ENCODE data around the gene PON1.

The PON1 gene

DNA sequence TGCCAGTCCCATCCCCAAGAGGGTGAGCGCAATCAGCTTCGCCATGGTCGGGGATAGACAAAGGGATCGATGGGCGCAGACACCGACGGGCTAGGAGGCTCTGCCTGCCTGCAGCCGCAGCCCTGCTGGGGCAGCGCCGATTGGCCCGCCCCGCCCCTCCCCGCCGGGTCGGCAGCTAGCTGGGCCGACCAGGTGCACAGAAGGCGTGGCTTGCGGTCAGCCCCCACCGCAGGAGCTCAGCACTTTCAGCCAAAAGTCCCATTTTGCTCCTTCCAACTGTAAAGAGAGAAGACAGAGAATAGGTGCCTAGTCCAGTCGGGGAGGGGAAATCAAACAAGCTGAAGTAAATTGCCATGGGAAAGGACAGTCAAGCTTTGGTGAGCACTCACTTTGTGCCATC is at the start of gene PON1:
Gene PON1 (minus strand): TSS at position 102 of the 400 bp plus-strand sequence. CDS start 57 bp downstream, at position 45.
- Histone ChIP-seq H3K27me3 (ENCODE audit: control insufficient read depth, insufficient read depth, low read length) (no peaks in the 10 kb centered on the region), H3K9ac (ENCODE audit: low read length) (no peak within 1 kb of the TSS), H3K4me3 (ENCODE audit: low read length) (no peak within 1 kb of the TSS), H3K4me1 (ENCODE audit: control insufficient read depth, low read depth, low read length) (no peaks in the 10 kb centered on the region), H3K9me3 (ENCODE audit: control insufficient read depth, low read depth, low read length) (no peaks in the 10 kb centered on the region), H3K36me3 (ENCODE audit: control insufficient read depth, low read depth, low read length) (no peaks in the 10 kb centered on the region), H3K27ac (ENCODE audit: low read length) (no peak within 1 kb of the TSS)

DNA sequence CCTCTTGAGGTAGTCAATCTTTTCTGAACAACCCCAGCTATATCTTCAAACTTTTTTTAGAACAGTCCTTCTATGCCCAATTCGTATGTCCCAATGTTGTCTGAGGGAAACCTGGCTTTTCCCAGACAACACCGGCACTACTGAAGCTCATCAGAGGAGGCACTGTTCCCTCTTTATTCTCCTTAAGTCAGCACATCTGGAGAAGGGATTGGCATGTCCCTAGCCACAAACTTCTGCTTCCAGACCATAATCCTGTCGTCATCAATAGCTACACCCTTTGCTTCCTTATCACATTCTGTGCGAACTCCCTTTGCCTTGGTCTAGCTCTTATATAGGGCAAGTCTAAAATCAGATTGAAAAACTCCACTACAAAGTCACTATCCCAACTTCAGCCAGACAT is 49.0 kb upstream of the PON1 start:
- H3K9ac ChIP-seq (ENCODE audit: low read length) = no peak overlapping the region
- H3K27ac ChIP-seq (ENCODE audit: low read length) = no peak overlapping the region
- H3K36me3 ChIP-seq (ENCODE audit: control insufficient read depth, low read depth, low read length) = no peaks in the 10 kb centered on the region
- H3K9me3 ChIP-seq (ENCODE audit: control insufficient read depth, low read depth, low read length) = no peaks in the 10 kb centered on the region
- H3K27me3 ChIP-seq (ENCODE audit: control insufficient read depth, insufficient read depth, low read length) = no peaks in the 10 kb centered on the region
- no peak overlapping the region for H3K4me3 ChIP-seq (ENCODE audit: low read length)
- no peaks in the 10 kb centered on the region for H3K4me1 ChIP-seq (ENCODE audit: control insufficient read depth, low read depth, low read length)

DNA sequence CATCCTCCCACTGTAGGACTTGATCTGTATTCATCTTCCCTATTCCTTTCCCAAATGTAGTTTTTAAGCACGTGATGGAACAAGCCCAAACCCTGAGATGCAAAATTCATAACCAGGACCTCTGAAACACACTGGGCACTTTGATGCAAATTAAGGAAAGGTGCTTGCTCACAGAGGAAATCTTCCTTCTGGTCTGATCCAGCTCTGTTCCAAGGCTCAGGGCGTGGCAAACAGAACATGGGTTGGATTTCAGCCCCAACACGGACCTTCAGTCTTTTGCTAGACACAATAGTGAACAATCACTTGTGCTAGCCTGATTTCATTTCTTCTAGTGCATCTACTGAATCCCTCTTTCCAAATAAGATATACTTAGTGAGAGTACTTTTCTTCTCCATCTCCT is 43.9 kb upstream of the PON1 start:
- H3K27ac ChIP-seq (ENCODE audit: low read length) = no peak overlapping the region
- H3K4me1 ChIP-seq (ENCODE audit: control insufficient read depth, low read depth, low read length) = no peaks in the 10 kb centered on the region
- no peaks in the 10 kb centered on the region for H3K27me3 ChIP-seq (ENCODE audit: control insufficient read depth, insufficient read depth, low read length)
- no peaks in the 10 kb centered on the region for H3K9me3 ChIP-seq (ENCODE audit: control insufficient read depth, low read depth, low read length)
- no peak overlapping the region for H3K9ac ChIP-seq (ENCODE audit: low read length)
- no peaks in the 10 kb centered on the region for H3K36me3 ChIP-seq (ENCODE audit: control insufficient read depth, low read depth, low read length)
- H3K4me3 ChIP-seq (ENCODE audit: low read length) = no peak overlapping the region

DNA sequence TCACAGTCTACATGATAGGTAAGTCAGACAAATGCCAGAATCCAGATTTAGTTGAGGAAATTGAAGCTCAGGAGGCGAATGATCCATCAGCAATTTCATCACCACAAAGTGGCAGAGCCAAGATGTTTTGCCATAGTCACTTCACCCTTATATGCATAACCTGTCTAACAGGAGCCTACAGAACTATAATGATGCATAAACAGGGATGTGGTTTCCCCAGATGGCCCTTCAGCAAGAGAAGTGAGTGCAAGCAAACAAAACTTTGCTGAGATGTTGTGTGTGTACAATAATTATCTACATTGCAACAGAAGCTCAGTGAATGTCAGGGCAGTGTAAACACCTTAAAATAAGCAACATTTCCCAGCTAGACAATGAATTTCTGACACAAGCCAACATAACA is 43.3 kb upstream of the PON1 start:
- H3K36me3 ChIP-seq (ENCODE audit: control insufficient read depth, low read depth, low read length) = no peaks in the 10 kb centered on the region
- no peaks in the 10 kb centered on the region for H3K27me3 ChIP-seq (ENCODE audit: control insufficient read depth, insufficient read depth, low read length)
- H3K4me1 ChIP-seq (ENCODE audit: control insufficient read depth, low read depth, low read length) = no peaks in the 10 kb centered on the region
- H3K27ac ChIP-seq (ENCODE audit: low read length) = no peak overlapping the region
- H3K4me3 ChIP-seq (ENCODE audit: low read length) = no peak overlapping the region
- H3K9me3 ChIP-seq (ENCODE audit: control insufficient read depth, low read depth, low read length) = no peaks in the 10 kb centered on the region
- no peak overlapping the region for H3K9ac ChIP-seq (ENCODE audit: low read length)

GRCh38 chr7:95365151-95365550 is 40.8 kb upstream of the PON1 start:
- Histone ChIP-seq H3K4me3 (ENCODE audit: low read length) (no peak overlapping the region), H3K4me1 (ENCODE audit: control insufficient read depth, low read depth, low read length) (no peaks in the 10 kb centered on the region), H3K9ac (ENCODE audit: low read length) (no peak overlapping the region), H3K9me3 (ENCODE audit: control insufficient read depth, low read depth, low read length) (no peaks in the 10 kb centered on the region), H3K27ac (ENCODE audit: low read length) (no peak overlapping the region), H3K36me3 (ENCODE audit: control insufficient read depth, low read depth, low read length) (no peaks in the 10 kb centered on the region), H3K27me3 (ENCODE audit: control insufficient read depth, insufficient read depth, low read length) (no peaks in the 10 kb centered on the region)

- Histone ChIP-seq H3K4me1 (ENCODE audit: control insufficient read depth, low read depth, low read length) (no peaks in the 10 kb centered on the region), H3K4me3 (ENCODE audit: low read length) (no peak overlapping the region), H3K9ac (ENCODE audit: low read length) (no peak overlapping the region), H3K27ac (ENCODE audit: low read length) (no peak overlapping the region), H3K36me3 (ENCODE audit: control insufficient read depth, low read depth, low read length) (no peaks in the 10 kb centered on the region), H3K9me3 (ENCODE audit: control insufficient read depth, low read depth, low read length) (no peaks in the 10 kb centered on the region), H3K27me3 (ENCODE audit: control insufficient read depth, insufficient read depth, low read length) (no peaks in the 10 kb centered on the region)
Observed at GRCh38 chr7:95357623-95358022, 33.3 kb upstream of the PON1 start.

DNA sequence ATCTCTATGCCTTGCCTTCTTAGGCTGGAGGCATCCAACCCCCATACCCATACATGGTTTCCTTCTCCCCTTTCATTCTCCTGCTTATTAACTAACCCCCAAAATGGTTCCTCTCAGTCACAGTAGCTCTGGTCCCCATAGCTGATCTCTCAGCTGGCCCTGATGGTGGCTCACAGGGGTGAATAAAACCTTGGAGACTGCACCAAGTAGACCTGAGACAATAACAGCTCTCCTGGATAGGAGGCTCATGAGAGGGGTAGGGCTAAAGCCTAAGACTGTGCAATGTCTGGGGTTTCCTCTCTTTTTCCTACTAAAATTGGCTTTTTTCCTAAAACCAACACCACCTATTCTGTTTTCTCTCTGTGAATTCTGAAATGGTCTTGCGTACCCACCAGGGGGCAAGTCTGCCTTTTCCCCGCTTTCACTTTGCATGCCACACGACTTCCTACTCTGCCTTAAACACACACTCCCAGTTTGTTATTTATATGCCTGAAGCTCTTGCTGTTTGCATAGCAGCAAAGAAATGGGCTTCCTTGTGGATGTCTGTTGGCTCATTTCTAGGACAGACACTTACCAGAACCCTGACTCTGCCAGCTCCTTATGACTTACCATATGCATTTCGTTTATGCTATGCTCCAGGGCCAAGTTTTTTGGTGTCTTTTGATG is 18.4 kb upstream of the PON1 start:
- Histone ChIP-seq H3K4me1 (ENCODE audit: control insufficient read depth, low read depth, low read length) (peaks cover 6% of the 10 kb centered on the region), H3K9ac (ENCODE audit: low read length) (no peak overlapping the region), H3K27me3 (ENCODE audit: control insufficient read depth, insufficient read depth, low read length) (no peaks in the 10 kb centered on the region), H3K27ac (ENCODE audit: low read length) (no peak overlapping the region), H3K36me3 (ENCODE audit: control insufficient read depth, low read depth, low read length) (no peaks in the 10 kb centered on the region), H3K9me3 (ENCODE audit: control insufficient read depth, low read depth, low read length) (no peaks in the 10 kb centered on the region), H3K4me3 (ENCODE audit: low read length) (no peak overlapping the region)

- Histone ChIP-seq H3K4me1 (ENCODE audit: control insufficient read depth, low read depth, low read length) (peaks cover 6% of the 10 kb centered on the region), H3K36me3 (ENCODE audit: control insufficient read depth, low read depth, low read length) (no peaks in the 10 kb centered on the region), H3K9me3 (ENCODE audit: control insufficient read depth, low read depth, low read length) (no peaks in the 10 kb centered on the region), H3K27ac (ENCODE audit: low read length) (no peak overlapping the region), H3K27me3 (ENCODE audit: control insufficient read depth, insufficient read depth, low read length) (no peaks in the 10 kb centered on the region), H3K9ac (ENCODE audit: low read length) (no peak overlapping the region), H3K4me3 (ENCODE audit: low read length) (no peak overlapping the region)
Observed at GRCh38 chr7:95342029-95342428, 17.7 kb upstream of the PON1 start.

- H3K9me3 ChIP-seq (ENCODE audit: control insufficient read depth, low read depth, low read length) = no peaks in the 10 kb centered on the region
- no peaks in the 10 kb centered on the region for H3K36me3 ChIP-seq (ENCODE audit: control insufficient read depth, low read depth, low read length)
- H3K4me1 ChIP-seq (ENCODE audit: control insufficient read depth, low read depth, low read length) = peaks cover 6% of the 10 kb centered on the region
- no peaks in the 10 kb centered on the region for H3K27me3 ChIP-seq (ENCODE audit: control insufficient read depth, insufficient read depth, low read length)
- no peak overlapping the region for H3K4me3 ChIP-seq (ENCODE audit: low read length)
- no peak overlapping the region for H3K9ac ChIP-seq (ENCODE audit: low read length)
- no peak overlapping the region for H3K27ac ChIP-seq (ENCODE audit: low read length)
Observed at GRCh38 chr7:95340491-95340890, 16.2 kb upstream of the PON1 start.

GRCh38 chr7:95338832-95339231 is 14.5 kb upstream of the PON1 start:
- Histone ChIP-seq H3K9me3 (ENCODE audit: control insufficient read depth, low read depth, low read length) (no peaks in the 10 kb centered on the region), H3K36me3 (ENCODE audit: control insufficient read depth, low read depth, low read length) (no peaks in the 10 kb centered on the region), H3K27ac (ENCODE audit: low read length) (no peak overlapping the region), H3K4me1 (ENCODE audit: control insufficient read depth, low read depth, low read length) (peaks cover 6% of the 10 kb centered on the region), H3K27me3 (ENCODE audit: control insufficient read depth, insufficient read depth, low read length) (no peaks in the 10 kb centered on the region), H3K4me3 (ENCODE audit: low read length) (no peak overlapping the region), H3K9ac (ENCODE audit: low read length) (no peak overlapping the region)

DNA sequence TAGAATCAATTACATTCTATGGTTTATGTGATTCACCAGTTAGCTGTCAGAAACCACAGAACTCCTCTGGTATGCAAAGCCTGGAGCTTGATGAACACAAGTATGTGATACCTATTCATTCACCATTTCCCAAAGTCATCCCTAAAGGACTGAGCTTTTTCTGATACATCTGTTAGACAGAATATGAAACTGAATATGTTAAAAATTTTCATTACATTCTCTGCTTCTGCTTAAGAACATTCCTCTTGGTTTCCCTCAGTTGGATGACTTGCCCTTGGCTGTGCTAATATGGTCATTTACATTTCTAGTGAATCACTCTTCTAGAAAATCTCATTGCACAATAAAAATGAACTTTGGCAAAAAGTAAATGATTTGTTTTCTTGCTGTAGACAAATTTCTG is 10.8 kb upstream of the PON1 start:
- Histone ChIP-seq H3K27me3 (ENCODE audit: control insufficient read depth, insufficient read depth, low read length) (no peaks in the 10 kb centered on the region), H3K9me3 (ENCODE audit: control insufficient read depth, low read depth, low read length) (no peaks in the 10 kb centered on the region), H3K36me3 (ENCODE audit: control insufficient read depth, low read depth, low read length) (no peaks in the 10 kb centered on the region), H3K9ac (ENCODE audit: low read length) (no peak overlapping the region), H3K4me3 (ENCODE audit: low read length) (no peak overlapping the region), H3K27ac (ENCODE audit: low read length) (no peak overlapping the region), H3K4me1 (ENCODE audit: control insufficient read depth, low read depth, low read length) (no peaks in the 10 kb centered on the region)

GRCh38 chr7:95334447-95334846 is 10.1 kb upstream of the PON1 start:
- Histone ChIP-seq H3K4me3 (ENCODE audit: low read length) (no peak overlapping the region), H3K27me3 (ENCODE audit: control insufficient read depth, insufficient read depth, low read length) (no peaks in the 10 kb centered on the region), H3K27ac (ENCODE audit: low read length) (no peak overlapping the region), H3K9me3 (ENCODE audit: control insufficient read depth, low read depth, low read length) (no peaks in the 10 kb centered on the region), H3K4me1 (ENCODE audit: control insufficient read depth, low read depth, low read length) (no peaks in the 10 kb centered on the region), H3K9ac (ENCODE audit: low read length) (no peak overlapping the region), H3K36me3 (ENCODE audit: control insufficient read depth, low read depth, low read length) (no peaks in the 10 kb centered on the region)
